GM12891 (cell line): ENCODE results near the gene DNASE2.

Experiments used
- POLR2A ChIP-seq: IDR thresholded peaks from 2 replicates; pipeline ENCODE4 v1.6.1; 2011; ENCODE audit warnings: low read depth, low read length, control low read depth
- POU2F2 ChIP-seq: IDR thresholded peaks from 2 replicates; pipeline ENCODE4 v1.6.1; 2011; ENCODE audit warnings: low read depth, mild to moderate bottlenecking, control low read depth, low read length, moderate library complexity

GRCh38 chr19:12884926-12885748 lies 3.9 kb upstream of the DNASE2 start:
- TF ChIP-seq POU2F2 (no peak), POLR2A (no peak)
